A673 (cell line): ENCODE data around the gene MASP2. TPM values are rescaled to one million over a fixed set of nuclear protein-coding genes. Genes with fewer than 3 reads are reported as not detected.

ENCODE experiments used
- BruUV-seq: library from RNA; stranded (reverse); fragments of 400-500 nt; replicated peaks from 2 replicates; lab custom pipeline; 2021; lab: Mats Ljungman, UMichigan
- CTCF ChIA-PET: fragments of 300-600 bp; sonication (Branson Sonifier 250); formaldehyde crosslinking; loops from one replicate; lab custom pipeline; 2022; ENCODE audit warnings: antibody characterized with exemption; lab: Charles Lee
- POLR2A ChIA-PET: fragments of 300-600 bp; sonication (Branson Sonifier 250); formaldehyde crosslinking; loops from one replicate; lab custom pipeline; 2022; ENCODE audit warnings: antibody characterized with exemption; ENCODE audit not compliant: low non-redundant PET; lab: Charles Lee
- DNase-seq: peaks from one replicate; pipeline ENCODE4 v3.0.0-alpha.2; 2015; ENCODE audit warnings: low spot score
- H3K27ac ChIP-seq: fragments of 200-600 bp; sonication (generic); 2 replicates; pipeline ENCODE4 v1.5.1; 2016; ENCODE audit warnings: mixed run types, low read depth, mild to moderate bottlenecking, mixed read lengths, antibody characterized with exemption, low read length; ENCODE audit not compliant: poor library complexity, severe bottlenecking
- H3K27me3 ChIP-seq: fragments of 200-600 bp; sonication (generic); replicated peaks from 2 replicates; pipeline ENCODE4 v1.6.1; 2017; ENCODE audit warnings: mixed run types, low read depth, mild to moderate bottlenecking, mixed read lengths, antibody characterized with exemption, low read length; ENCODE audit not compliant: insufficient read depth, poor library complexity
- H3K36me3 ChIP-seq: fragments of 200-600 bp; sonication (generic); 2 replicates; pipeline ENCODE4 v1.6.1; 2016; ENCODE audit warnings: mixed run types, mild to moderate bottlenecking, mixed read lengths, antibody characterized with exemption, low read length; ENCODE audit not compliant: insufficient read depth, poor library complexity, severe bottlenecking
- H3K4me1 ChIP-seq: fragments of 200-600 bp; sonication (generic); 2 replicates; pipeline ENCODE4 v1.6.1; 2017; ENCODE audit warnings: mixed run types, mild to moderate bottlenecking, mixed read lengths, antibody characterized with exemption, low read length; ENCODE audit not compliant: insufficient read depth, poor library complexity, severe bottlenecking
- H3K4me3 ChIP-seq: fragments of 200-600 bp; sonication (generic); 2 replicates; pipeline ENCODE4 v1.5.1; 2016; ENCODE audit warnings: low read depth, mixed run types, mild to moderate bottlenecking, mixed read lengths, low read length; ENCODE audit not compliant: poor library complexity, severe bottlenecking
- H3K9me3 ChIP-seq: fragments of 200-600 bp; sonication (generic); 2 replicates; pipeline ENCODE4 v1.6.1; 2016; ENCODE audit warnings: mixed run types, low read depth, mild to moderate bottlenecking, mixed read lengths, antibody characterized with exemption, low read length; ENCODE audit not compliant: poor library complexity, severe bottlenecking
- CTCF ChIP-seq: fragments of 300-800, 200-600 bp; sonication (generic); conservative IDR thresholded peaks from 2 replicates; pipeline ENCODE4 v1.5.1; 2017; ENCODE audit warnings: low read depth, mild to moderate bottlenecking, antibody characterized with exemption, low read length, moderate library complexity, mixed read lengths
- EZH2 ChIP-seq: fragments of 200-600 bp; sonication (generic); IDR thresholded peaks from 2 replicates; pipeline ENCODE4 v1.6.1; 2017; ENCODE audit warnings: borderline replicate concordance, low read depth, mild to moderate bottlenecking, mixed read lengths, antibody characterized with exemption, low read length; ENCODE audit not compliant: poor library complexity, severe bottlenecking
- intact Hi-C: fragments of 100-400 bp; cut with micrococcal nuclease; formaldehyde crosslinking; loops from one replicate; pipeline ENCODE4 v1.10.0; 2022; ENCODE audit not compliant: unreplicated experiment
- total RNA-seq: library from RNA; stranded (reverse); gene quantifications from 2 replicates; pipeline ENCODE4 v1.2.3, GENCODE V29; 2021

The MASP2 gene
- total RNA-seq, 1 experiment from 2014 or later = 0.69 TPM

- intact Hi-C loops = no loop called here
- Histone ChIP-seq H3K9me3 (no peaks in the 10 kb centered on the region), H3K27ac (peak overlapping the region; percentile 67), H3K36me3 (no peaks in the 10 kb centered on the region), H3K27me3 (no peaks in the 10 kb centered on the region), H3K4me3 (no peak overlapping the region), H3K4me1 (peaks cover 11% of the 10 kb centered on the region)
- TF ChIP-seq EZH2 (no peak), CTCF (no peak)
- ChIA-PET POLR2A (no interaction called here), CTCF (no interaction called here)
- DNase-seq = no peak
- no TSS peak for BruUV-seq
Measured at GRCh38 chr1:10989095-10989494, 57.9 kb downstream of the MASP2 start.

GRCh38 chr1:10987840-10988417 is 59.1 kb downstream of the MASP2 start:
- CTCF ChIA-PET = no interaction called here
- POLR2A ChIA-PET = interaction anchor here (0.6 kb wide), 1 partner anchor 24 kb away, joined by 4 read pairs; the partner anchor contains the start of gene TARDBP
- no TSS peak for BruUV-seq

GRCh38 chr1:10986525-10986890 is 60.5 kb downstream of the MASP2 start:
- CTCF ChIA-PET = no interaction called here
- Histone ChIP-seq H3K27ac (peak overlapping the region; percentile 60), H3K9me3 (no peaks in the 10 kb centered on the region), H3K27me3 (no peaks in the 10 kb centered on the region), H3K36me3 (no peaks in the 10 kb centered on the region), H3K4me3 (no peak overlapping the region), H3K4me1 (peaks cover 5% of the 10 kb centered on the region)
- POLR2A ChIA-PET = interaction anchor here (0.6 kb wide), 1 partner anchor 433 kb away, joined by 3 read pairs; no protein-coding TSS in a partner anchor
- TF ChIP-seq EZH2 (no peak), CTCF (no peak)
- no peak for DNase-seq
- intact Hi-C loops = no loop called here
- BruUV-seq = TSS peak; percentile 50

More at GRCh38 chr1:10987840-10988417, 59.1 kb downstream of the MASP2 start:
- TF ChIP-seq CTCF = no peak
- no peak for TF ChIP-seq EZH2
- Histone ChIP-seq H3K9me3 (no peaks in the 10 kb centered on the region), H3K27ac (peak overlapping the region; percentile 80), H3K4me3 (no peak overlapping the region), H3K36me3 (no peaks in the 10 kb centered on the region), H3K27me3 (no peaks in the 10 kb centered on the region), H3K4me1 (peaks cover 11% of the 10 kb centered on the region)
- DNase-seq = peak; percentile 81
- intact Hi-C loops = no loop called here
